ENCODE results near the gene HSPB1.

DNA sequence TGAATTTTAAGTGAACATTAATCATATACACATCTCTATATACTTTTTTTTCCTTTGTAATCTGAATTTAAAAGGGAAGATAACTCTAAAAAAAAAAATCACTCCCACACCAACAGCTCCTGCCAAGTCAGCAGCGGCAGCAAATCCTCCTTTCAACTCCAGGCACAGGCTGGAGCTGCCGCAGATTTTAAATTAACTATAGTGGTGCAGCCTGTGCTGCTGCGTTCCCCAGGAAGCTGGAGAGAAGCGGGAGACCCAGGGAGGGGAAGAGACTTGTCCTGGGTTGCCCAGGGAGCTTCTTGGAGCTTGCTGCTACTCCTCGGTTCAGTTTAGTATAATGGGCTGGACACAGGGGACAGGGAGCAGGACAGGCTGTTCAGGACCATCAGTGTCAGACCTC lies 32.6 kb upstream of the HSPB1 start:
- TF ChIP-seq, protein P1, sequence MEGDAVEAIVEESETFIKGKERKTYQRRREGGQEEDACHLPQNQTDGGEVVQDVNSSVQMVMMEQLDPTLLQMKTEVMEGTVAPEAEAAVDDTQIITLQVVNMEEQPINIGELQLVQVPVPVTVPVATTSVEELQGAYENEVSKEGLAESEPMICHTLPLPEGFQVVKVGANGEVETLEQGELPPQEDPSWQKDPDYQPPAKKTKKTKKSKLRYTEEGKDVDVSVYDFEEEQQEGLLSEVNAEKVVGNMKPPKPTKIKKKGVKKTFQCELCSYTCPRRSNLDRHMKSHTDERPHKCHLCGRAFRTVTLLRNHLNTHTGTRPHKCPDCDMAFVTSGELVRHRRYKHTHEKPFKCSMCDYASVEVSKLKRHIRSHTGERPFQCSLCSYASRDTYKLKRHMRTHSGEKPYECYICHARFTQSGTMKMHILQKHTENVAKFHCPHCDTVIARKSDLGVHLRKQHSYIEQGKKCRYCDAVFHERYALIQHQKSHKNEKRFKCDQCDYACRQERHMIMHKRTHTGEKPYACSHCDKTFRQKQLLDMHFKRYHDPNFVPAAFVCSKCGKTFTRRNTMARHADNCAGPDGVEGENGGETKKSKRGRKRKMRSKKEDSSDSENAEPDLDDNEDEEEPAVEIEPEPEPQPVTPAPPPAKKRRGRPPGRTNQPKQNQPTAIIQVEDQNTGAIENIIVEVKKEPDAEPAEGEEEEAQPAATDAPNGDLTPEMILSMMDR (IDR thresholded peaks at IDR 0.05; ENCODE audit: borderline replicate concordance, extremely low read depth, low read length, poor library complexity, severe bottlenecking), result no peak
- TF ChIP-seq EZH2 (IDR thresholded peaks at IDR 0.05; ENCODE audit: borderline replicate concordance, low read depth, low read length, severe bottlenecking), result no peak

Data from DND-41 (cell line).